ENCODE measurements around the gene JSRP1.

DNA sequence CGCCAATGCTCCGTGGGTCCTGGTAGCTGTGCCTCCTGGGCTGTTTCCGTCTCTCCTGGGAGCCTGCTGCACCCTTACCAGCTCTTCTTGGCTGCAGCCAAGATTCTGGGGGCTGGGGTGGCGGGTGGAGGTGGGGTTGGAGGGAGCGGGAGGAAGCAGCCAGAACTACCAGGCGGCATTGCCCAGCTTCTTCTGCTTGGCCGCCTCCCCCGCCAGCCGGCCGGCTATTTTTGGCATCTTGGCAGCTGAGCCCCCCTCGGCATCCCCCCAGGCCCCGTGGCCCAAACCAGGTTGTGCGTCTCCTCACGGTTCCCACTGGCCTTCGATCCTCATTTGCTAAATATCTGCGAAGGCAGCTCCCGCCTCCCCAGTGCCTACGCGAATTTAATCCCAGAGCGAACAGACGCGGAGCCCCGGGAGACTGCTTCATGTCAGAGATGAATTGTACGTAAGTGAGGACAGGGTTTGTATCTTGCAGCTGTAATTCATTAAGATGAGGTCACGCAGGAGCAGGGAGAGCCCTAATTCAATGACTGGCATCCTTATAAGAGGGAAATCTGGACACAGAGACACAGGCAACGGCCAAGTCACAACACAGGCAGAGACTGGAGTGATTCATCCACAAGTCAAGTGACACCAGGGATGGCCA is 38.6 kb upstream of the JSRP1 start:
- TF ChIP-seq POLR2A (IDR thresholded peaks at IDR 0.05; ENCODE audit: low read depth, low read length): no peak
- no peak for TF ChIP-seq TAF1 (IDR thresholded peaks at IDR 0.05; ENCODE audit: low read depth, low read length)
- TF ChIP-seq POLR2AphosphoS5 (IDR thresholded peaks at IDR 0.05; ENCODE audit: low read depth, low read length): no peak; the same call in 1 of the 2 replicates
- no peak for TF ChIP-seq SPI1 (IDR thresholded peaks at IDR 0.05; ENCODE audit: low read depth, low read length)
- TF ChIP-seq PAX5 (IDR thresholded peaks at IDR 0.05; ENCODE audit: insufficient read depth, low read length, severe bottlenecking): no peak

Measured in GM12891 (cell line).